A673 (cell line): Measurements from ENCODE around the gene NDE1. TPM values are rescaled to one million over a fixed set of nuclear protein-coding genes. Genes with fewer than 3 reads are reported as not detected.

ENCODE experiments used
- BruUV-seq: library from RNA; stranded (reverse); fragments of 400-500 nt; replicated peaks from 2 replicates; lab custom pipeline; 2021; lab: Mats Ljungman, UMichigan
- CTCF ChIA-PET: fragments of 300-600 bp; sonication (Branson Sonifier 250); formaldehyde crosslinking; loops from one replicate; lab custom pipeline; 2022; ENCODE audit warnings: antibody characterized with exemption; lab: Charles Lee
- POLR2A ChIA-PET: fragments of 300-600 bp; sonication (Branson Sonifier 250); formaldehyde crosslinking; loops from one replicate; lab custom pipeline; 2022; ENCODE audit warnings: antibody characterized with exemption; ENCODE audit not compliant: low non-redundant PET; lab: Charles Lee
- DNase-seq: peaks from one replicate; pipeline ENCODE4 v3.0.0-alpha.2; 2015; ENCODE audit warnings: low spot score
- H3K27ac ChIP-seq: fragments of 200-600 bp; sonication (generic); 2 replicates; pipeline ENCODE4 v1.5.1; 2016; ENCODE audit warnings: mixed run types, low read depth, mild to moderate bottlenecking, mixed read lengths, antibody characterized with exemption, low read length; ENCODE audit not compliant: poor library complexity, severe bottlenecking
- H3K27me3 ChIP-seq: fragments of 200-600 bp; sonication (generic); replicated peaks from 2 replicates; pipeline ENCODE4 v1.6.1; 2017; ENCODE audit warnings: mixed run types, low read depth, mild to moderate bottlenecking, mixed read lengths, antibody characterized with exemption, low read length; ENCODE audit not compliant: insufficient read depth, poor library complexity
- H3K36me3 ChIP-seq: fragments of 200-600 bp; sonication (generic); 2 replicates; pipeline ENCODE4 v1.6.1; 2016; ENCODE audit warnings: mixed run types, mild to moderate bottlenecking, mixed read lengths, antibody characterized with exemption, low read length; ENCODE audit not compliant: insufficient read depth, poor library complexity, severe bottlenecking
- H3K4me1 ChIP-seq: fragments of 200-600 bp; sonication (generic); 2 replicates; pipeline ENCODE4 v1.6.1; 2017; ENCODE audit warnings: mixed run types, mild to moderate bottlenecking, mixed read lengths, antibody characterized with exemption, low read length; ENCODE audit not compliant: insufficient read depth, poor library complexity, severe bottlenecking
- H3K4me3 ChIP-seq: fragments of 200-600 bp; sonication (generic); 2 replicates; pipeline ENCODE4 v1.5.1; 2016; ENCODE audit warnings: low read depth, mixed run types, mild to moderate bottlenecking, mixed read lengths, low read length; ENCODE audit not compliant: poor library complexity, severe bottlenecking
- H3K9me3 ChIP-seq: fragments of 200-600 bp; sonication (generic); 2 replicates; pipeline ENCODE4 v1.6.1; 2016; ENCODE audit warnings: mixed run types, low read depth, mild to moderate bottlenecking, mixed read lengths, antibody characterized with exemption, low read length; ENCODE audit not compliant: poor library complexity, severe bottlenecking
- CTCF ChIP-seq: fragments of 300-800, 200-600 bp; sonication (generic); conservative IDR thresholded peaks from 2 replicates; pipeline ENCODE4 v1.5.1; 2017; ENCODE audit warnings: low read depth, mild to moderate bottlenecking, antibody characterized with exemption, low read length, moderate library complexity, mixed read lengths
- EZH2 ChIP-seq: fragments of 200-600 bp; sonication (generic); IDR thresholded peaks from 2 replicates; pipeline ENCODE4 v1.6.1; 2017; ENCODE audit warnings: borderline replicate concordance, low read depth, mild to moderate bottlenecking, mixed read lengths, antibody characterized with exemption, low read length; ENCODE audit not compliant: poor library complexity, severe bottlenecking
- intact Hi-C: fragments of 100-400 bp; cut with micrococcal nuclease; formaldehyde crosslinking; loops from one replicate; pipeline ENCODE4 v1.10.0; 2022; ENCODE audit not compliant: unreplicated experiment
- total RNA-seq: library from RNA; stranded (reverse); gene quantifications from 2 replicates; pipeline ENCODE4 v1.2.3, GENCODE V29; 2021

The NDE1 gene
- total RNA-seq, 1 experiment from 2014 or later: 78.1 TPM

GRCh38 chr16:15764112-15764511 lies 114.1 kb downstream of the NDE1 start:
- no TSS peak for BruUV-seq
- no peak for TF ChIP-seq CTCF
- TF ChIP-seq EZH2: no peak
- ChIA-PET CTCF (no interaction called here), POLR2A (no interaction called here)
- Histone ChIP-seq H3K4me3 (no peak overlapping the region), H3K27ac (no peak overlapping the region), H3K4me1 (no peaks in the 10 kb centered on the region), H3K36me3 (no peaks in the 10 kb centered on the region), H3K9me3 (no peaks in the 10 kb centered on the region), H3K27me3 (peaks cover 5% of the 10 kb centered on the region)
- intact Hi-C loops: loop anchor here (10.0 kb wide), 1 partner anchor 431 kb away; no protein-coding TSS in a partner anchor
- DNase-seq: no peak

- BruUV-seq: no TSS peak
- intact Hi-C loops: loop anchor here (5.0 to 10.0 kb wide), 2 partner anchors 57 to 430 kb away; no protein-coding TSS in a partner anchor
Measured at GRCh38 chr16:15765116-15765515, 115.1 kb downstream of the NDE1 start.

GRCh38 chr16:15765880-15766279 lies 115.8 kb downstream of the NDE1 start:
- BruUV-seq: no TSS peak
- CTCF ChIA-PET: interaction anchor here (1.7 kb wide), 1 partner anchor 56 kb away, joined by 6 read pairs; no protein-coding TSS in a partner anchor
- TF ChIP-seq EZH2: no peak
- TF ChIP-seq CTCF: peak; percentile 79
- DNase-seq: peak; percentile 78
- no peaks in the 10 kb centered on the region for H3K9me3 ChIP-seq
- no peaks in the 10 kb centered on the region for H3K4me1 ChIP-seq
- no peaks in the 10 kb centered on the region for H3K36me3 ChIP-seq
- POLR2A ChIA-PET: no interaction called here
- peaks cover 5% of the 10 kb centered on the region for H3K27me3 ChIP-seq
- no peak overlapping the region for H3K27ac ChIP-seq
- no peak overlapping the region for H3K4me3 ChIP-seq
- intact Hi-C loops: loop anchor here (1.0 to 10.0 kb wide), 3 partner anchors 56 to 429 kb away; no protein-coding TSS in a partner anchor

More at GRCh38 chr16:15765116-15765515, 115.1 kb downstream of the NDE1 start:
- no peaks in the 10 kb centered on the region for H3K9me3 ChIP-seq
- DNase-seq: no peak
- H3K4me1 ChIP-seq: no peaks in the 10 kb centered on the region
- H3K36me3 ChIP-seq: no peaks in the 10 kb centered on the region
- H3K27me3 ChIP-seq: peaks cover 5% of the 10 kb centered on the region
- POLR2A ChIA-PET: no interaction called here
- TF ChIP-seq CTCF (no peak), EZH2 (no peak)
- no peak overlapping the region for H3K4me3 ChIP-seq
- CTCF ChIA-PET: interaction anchor here (1.7 kb wide), 1 partner anchor 57 kb away, joined by 6 read pairs; no protein-coding TSS in a partner anchor
- H3K27ac ChIP-seq: no peak overlapping the region
